Mucosa of stomach (tissue), 1 donor: ENCODE measurements around the gene TMEM135.

ENCODE experiments used
- H3K27me3 ChIP-seq: one replicate; pipeline ENCODE4 v1.7.0; 2013; ENCODE audit warnings: mild to moderate bottlenecking, low read length; ENCODE audit not compliant: control insufficient read depth, insufficient read depth
- H3K36me3 ChIP-seq: one replicate; pipeline ENCODE4 v1.7.0; 2013; ENCODE audit warnings: low read length; ENCODE audit not compliant: control insufficient read depth, insufficient read depth
- H3K4me1 ChIP-seq: one replicate; pipeline ENCODE4 v1.7.0; 2013; ENCODE audit warnings: mild to moderate bottlenecking, low read length; ENCODE audit not compliant: control insufficient read depth, insufficient read depth
- H3K4me3 ChIP-seq: one replicate; pipeline ENCODE4 v1.7.0; 2013; ENCODE audit warnings: low read length
- H3K9ac ChIP-seq: one replicate; pipeline ENCODE4 v1.7.0; 2013; ENCODE audit warnings: mild to moderate bottlenecking, low read length, moderate library complexity
- H3K9me3 ChIP-seq: one replicate; pipeline ENCODE4 v1.7.0; 2013; ENCODE audit warnings: mild to moderate bottlenecking, low read length, moderate library complexity; ENCODE audit not compliant: control insufficient read depth
- donor health status: Pancreatic carcinoma.

The TMEM135 gene

DNA sequence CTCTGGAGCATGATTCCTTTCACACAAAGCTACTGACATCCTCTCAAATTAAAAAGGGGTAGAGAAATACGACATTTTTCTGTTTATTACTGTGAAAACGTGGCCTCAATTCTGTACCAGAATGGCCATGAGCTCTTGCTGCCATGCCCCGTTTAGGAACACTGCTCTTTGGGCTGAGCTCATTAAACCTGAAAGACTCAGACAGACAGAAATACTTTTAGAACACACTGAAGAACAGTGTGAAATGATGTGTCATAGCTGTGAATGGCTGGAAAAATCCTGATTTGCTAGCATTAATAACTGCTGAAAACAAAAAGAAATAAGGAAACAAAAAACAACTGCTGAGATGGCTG, 32.2 kb upstream of the TMEM135 start:
- Histone ChIP-seq H3K4me3 (no peak overlapping the region), H3K9me3 (no peaks in the 10 kb centered on the region), H3K36me3 (no peaks in the 10 kb centered on the region), H3K4me1 (no peaks in the 10 kb centered on the region), H3K9ac (no peak overlapping the region), H3K27me3 (no peaks in the 10 kb centered on the region)

DNA sequence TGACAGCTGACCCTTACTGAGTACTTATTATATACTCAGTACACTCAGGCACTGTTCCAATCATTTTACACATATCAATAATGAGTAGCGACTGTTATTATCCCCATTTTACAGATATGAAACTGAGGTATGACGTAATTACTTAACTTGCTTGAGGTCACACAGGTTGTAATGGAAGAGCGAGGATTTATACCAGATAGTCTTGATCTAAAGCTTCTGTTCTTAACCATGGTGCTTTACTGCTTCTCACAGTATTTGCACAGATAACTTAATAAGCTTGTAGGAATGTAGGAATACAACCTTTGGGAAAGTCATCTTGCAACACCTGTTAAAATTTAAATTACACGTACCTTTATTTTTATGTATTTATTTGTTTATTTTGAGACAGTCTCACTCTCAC, 31.7 kb upstream of the TMEM135 start:
- H3K9me3 ChIP-seq, result no peaks in the 10 kb centered on the region
- no peak overlapping the region for H3K9ac ChIP-seq
- no peaks in the 10 kb centered on the region for H3K27me3 ChIP-seq
- H3K36me3 ChIP-seq, result no peaks in the 10 kb centered on the region
- H3K4me1 ChIP-seq, result no peaks in the 10 kb centered on the region
- no peak overlapping the region for H3K4me3 ChIP-seq

DNA sequence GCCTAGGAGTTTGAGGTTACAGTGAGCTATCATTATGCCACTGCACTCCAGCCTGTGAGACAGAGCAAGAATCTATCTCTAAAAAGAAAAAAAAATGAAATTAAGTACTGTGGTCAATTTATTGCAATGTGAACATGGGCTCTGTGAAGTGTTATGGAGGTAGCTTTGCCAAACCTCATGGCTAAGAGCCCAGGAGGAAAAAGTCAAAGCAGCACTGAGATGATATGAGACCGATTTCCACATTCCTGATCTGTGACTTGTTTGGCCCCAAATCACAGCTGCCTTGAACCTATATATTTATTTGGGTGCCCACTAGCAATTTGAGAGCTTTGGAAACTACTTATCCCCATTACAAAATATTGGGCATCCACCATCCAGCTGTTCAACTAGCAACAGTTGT, 29.8 kb upstream of the TMEM135 start:
- no peaks in the 10 kb centered on the region for H3K36me3 ChIP-seq
- no peak overlapping the region for H3K4me3 ChIP-seq
- H3K4me1 ChIP-seq, result no peaks in the 10 kb centered on the region
- no peaks in the 10 kb centered on the region for H3K27me3 ChIP-seq
- no peak overlapping the region for H3K9ac ChIP-seq
- H3K9me3 ChIP-seq, result no peaks in the 10 kb centered on the region

GRCh38 chr11:87012089-87012488, 25.6 kb upstream of the TMEM135 start:
- no peaks in the 10 kb centered on the region for H3K36me3 ChIP-seq
- H3K4me3 ChIP-seq, result no peak overlapping the region
- no peak overlapping the region for H3K9ac ChIP-seq
- no peaks in the 10 kb centered on the region for H3K4me1 ChIP-seq
- H3K27me3 ChIP-seq, result no peaks in the 10 kb centered on the region
- H3K9me3 ChIP-seq, result no peaks in the 10 kb centered on the region

DNA sequence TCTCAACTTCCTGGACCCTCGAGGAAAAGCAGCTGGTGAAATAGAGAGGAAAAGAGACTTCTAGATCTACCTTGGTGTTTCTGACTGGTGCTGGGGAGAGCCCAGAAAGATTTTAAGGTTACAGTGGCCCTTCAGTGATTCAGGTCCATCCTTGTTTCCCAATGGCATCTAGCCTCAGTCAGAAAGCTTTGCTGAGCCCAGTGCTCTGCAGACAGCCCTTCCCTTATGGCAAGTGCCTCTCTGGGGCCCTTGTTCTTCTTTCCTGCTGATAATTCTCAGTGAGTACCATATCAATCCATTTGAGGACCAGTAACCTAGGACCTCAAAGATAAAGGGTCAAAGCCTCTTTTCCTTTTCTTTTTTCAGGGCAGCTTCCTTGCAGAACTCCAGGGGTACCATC, 25.1 kb upstream of the TMEM135 start:
- H3K9me3 ChIP-seq, result no peaks in the 10 kb centered on the region
- no peaks in the 10 kb centered on the region for H3K4me1 ChIP-seq
- H3K9ac ChIP-seq, result no peak overlapping the region
- H3K27me3 ChIP-seq, result no peaks in the 10 kb centered on the region
- no peak overlapping the region for H3K4me3 ChIP-seq
- no peaks in the 10 kb centered on the region for H3K36me3 ChIP-seq

GRCh38 chr11:87013912-87014825, 23.6 kb upstream of the TMEM135 start:
- Histone ChIP-seq H3K4me1 (no peaks in the 10 kb centered on the region), H3K9me3 (no peaks in the 10 kb centered on the region), H3K9ac (no peak overlapping the region), H3K36me3 (no peaks in the 10 kb centered on the region), H3K4me3 (no peak overlapping the region), H3K27me3 (no peaks in the 10 kb centered on the region)

DNA sequence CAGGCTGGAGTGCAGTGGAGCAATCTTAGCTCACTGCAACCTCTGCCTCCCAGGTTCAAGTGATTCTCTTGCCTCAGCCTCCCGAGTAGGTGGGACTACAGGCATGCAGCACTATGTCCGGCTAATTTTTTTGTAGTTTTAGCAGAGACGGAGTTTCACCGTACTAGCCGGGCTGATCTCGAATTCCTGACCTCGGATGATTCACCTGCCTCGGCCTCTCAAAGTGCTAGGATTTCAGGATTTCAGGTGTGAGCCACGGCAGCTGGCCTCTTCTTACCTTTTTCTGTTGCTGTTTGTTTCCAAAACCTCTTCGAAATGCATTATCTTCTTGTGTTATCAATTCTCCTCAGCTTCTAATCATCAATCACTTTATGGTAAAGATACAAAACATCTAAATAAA, 22.1 kb upstream of the TMEM135 start:
- Histone ChIP-seq H3K36me3 (no peaks in the 10 kb centered on the region), H3K27me3 (no peaks in the 10 kb centered on the region), H3K4me1 (peaks cover 9% of the 10 kb centered on the region)

DNA sequence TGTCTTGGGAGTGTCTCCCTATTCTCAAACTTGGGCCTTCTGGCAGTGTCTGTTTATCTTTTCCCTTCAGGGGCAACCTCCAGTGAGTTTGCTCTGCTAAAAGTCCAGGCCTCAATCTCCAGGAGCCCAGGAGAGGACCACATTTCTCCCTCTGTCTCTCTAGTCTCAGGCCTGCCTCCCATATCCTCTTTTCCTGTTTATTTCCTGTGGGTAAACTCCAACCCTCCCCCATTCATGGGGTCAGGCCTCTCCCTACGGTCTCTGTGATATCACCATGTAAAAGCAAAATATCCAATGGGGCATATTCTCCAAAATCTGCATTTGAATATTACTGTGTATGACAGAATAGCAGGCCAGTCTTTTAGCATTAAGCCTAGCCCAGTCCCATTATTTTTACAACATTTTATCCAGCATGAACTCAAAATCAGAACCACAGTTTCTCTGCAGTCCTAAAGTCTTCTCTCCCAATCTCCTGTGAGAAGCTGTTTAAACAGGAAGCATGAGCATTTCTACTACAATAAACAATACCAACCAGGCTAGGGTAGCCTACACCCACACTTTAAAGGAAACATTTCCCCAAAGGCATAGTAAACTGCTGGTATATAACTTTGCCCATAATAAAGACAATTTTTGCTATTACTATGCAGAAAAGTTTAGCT, 18.0 kb upstream of the TMEM135 start:
- Histone ChIP-seq H3K9ac (no peak overlapping the region), H3K4me3 (no peak overlapping the region), H3K4me1 (peaks cover 9% of the 10 kb centered on the region), H3K27me3 (no peaks in the 10 kb centered on the region), H3K36me3 (no peaks in the 10 kb centered on the region), H3K9me3 (no peaks in the 10 kb centered on the region)

More for the DNA sequence above, 22.1 kb upstream of the TMEM135 start:
- no peak overlapping the region for H3K9ac ChIP-seq
- H3K9me3 ChIP-seq, result no peaks in the 10 kb centered on the region
- H3K4me3 ChIP-seq, result no peak overlapping the region

- peaks cover 9% of the 10 kb centered on the region for H3K4me1 ChIP-seq
- H3K36me3 ChIP-seq, result no peaks in the 10 kb centered on the region
- H3K9ac ChIP-seq, result no peak overlapping the region
- H3K4me3 ChIP-seq, result no peak overlapping the region
- H3K9me3 ChIP-seq, result no peaks in the 10 kb centered on the region
- no peaks in the 10 kb centered on the region for H3K27me3 ChIP-seq
These were observed 17.4 kb upstream of the TMEM135 start for GRCh38 chr11:87020336-87020735.

GRCh38 chr11:87020764-87021365, 16.9 kb upstream of the TMEM135 start:
- Histone ChIP-seq H3K4me1 (peaks cover 9% of the 10 kb centered on the region), H3K36me3 (no peaks in the 10 kb centered on the region)

GRCh38 chr11:87022254-87022653, 15.5 kb upstream of the TMEM135 start:
- no peaks in the 10 kb centered on the region for H3K27me3 ChIP-seq
- H3K4me1 ChIP-seq, result peaks cover 9% of the 10 kb centered on the region
- no peak overlapping the region for H3K9ac ChIP-seq
- no peak overlapping the region for H3K4me3 ChIP-seq
- no peaks in the 10 kb centered on the region for H3K9me3 ChIP-seq
- H3K36me3 ChIP-seq, result no peaks in the 10 kb centered on the region

More at GRCh38 chr11:87020764-87021365, 16.9 kb upstream of the TMEM135 start:
- no peaks in the 10 kb centered on the region for H3K27me3 ChIP-seq
- no peak overlapping the region for H3K4me3 ChIP-seq
- H3K9me3 ChIP-seq, result no peaks in the 10 kb centered on the region
- no peak overlapping the region for H3K9ac ChIP-seq

DNA sequence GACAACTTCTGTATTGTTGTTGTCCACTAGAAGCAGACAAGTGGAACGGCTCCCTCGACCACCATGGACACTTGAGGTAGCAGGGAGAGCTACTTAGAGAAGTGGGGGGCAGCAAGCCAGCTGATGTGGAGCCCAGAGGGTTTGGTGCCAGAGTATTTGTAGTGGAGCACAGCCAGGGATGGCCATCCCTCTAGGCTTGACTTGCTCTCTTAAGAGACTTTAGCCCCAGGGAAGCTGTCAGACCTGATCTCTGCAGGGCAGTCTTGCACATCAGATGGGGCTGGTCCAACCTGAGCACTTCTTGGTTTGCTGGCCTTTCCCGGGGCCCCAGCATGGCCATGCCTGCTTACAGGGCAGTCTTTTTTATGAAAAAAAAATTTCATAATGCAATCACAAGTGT, 15.0 kb upstream of the TMEM135 start:
- Histone ChIP-seq H3K4me1 (peaks cover 9% of the 10 kb centered on the region), H3K4me3 (no peak overlapping the region), H3K36me3 (no peaks in the 10 kb centered on the region), H3K9me3 (no peaks in the 10 kb centered on the region), H3K27me3 (no peaks in the 10 kb centered on the region), H3K9ac (no peak overlapping the region)
